OCI-LY1 (cell line): Measurements from ENCODE around the gene COL23A1.

Source experiments
- H2AFZ ChIP-seq: fragments of 200-600 bp; sonication (generic), shearing (Covaris generic); 2 replicates; pipeline ENCODE4 v1.6.0; 2014; ENCODE audit warnings: antibody characterized with exemption, mild to moderate bottlenecking, low read length
- H3F3A ChIP-seq: fragments of 200-600 bp; sonication (generic), shearing (Covaris generic); 2 replicates; pipeline ENCODE4 v1.6.0; 2014; ENCODE audit warnings: mild to moderate bottlenecking, antibody characterized with exemption, low read length, moderate library complexity; ENCODE audit not compliant: insufficient read depth
- H3K27ac ChIP-seq: fragments of 200-600 bp; sonication (generic); 2 replicates; pipeline ENCODE4 v1.5.1; 2014; ENCODE audit warnings: low read length, mixed run types, mild to moderate bottlenecking, low read depth; ENCODE audit not compliant: poor library complexity, severe bottlenecking
- H3K27me3 ChIP-seq: fragments of 200-600 bp; sonication (generic); 2 replicates; pipeline ENCODE4 v1.6.0; 2014; ENCODE audit warnings: antibody characterized with exemption, mild to moderate bottlenecking, low read length, moderate library complexity; ENCODE audit not compliant: insufficient read depth
- H3K36me3 ChIP-seq: fragments of 200-600 bp; sonication (generic); 2 replicates; pipeline ENCODE4 v1.6.1; 2014; ENCODE audit warnings: mild to moderate bottlenecking, antibody characterized with exemption, low read length, moderate library complexity, mixed read lengths; ENCODE audit not compliant: insufficient read depth
- H3K4me1 ChIP-seq: fragments of 200-600 bp; sonication (generic); 2 replicates; pipeline ENCODE4 v1.5.1; 2014; ENCODE audit warnings: mild to moderate bottlenecking, low read length, moderate library complexity; ENCODE audit not compliant: insufficient read depth, severe bottlenecking
- H3K4me2 ChIP-seq: fragments of 200-600 bp; sonication (generic), shearing (Covaris generic); 2 replicates; pipeline ENCODE4 v1.6.1; 2014; ENCODE audit warnings: low read length
- H3K4me3 ChIP-seq: fragments of 200-600 bp; sonication (generic); 2 replicates; pipeline ENCODE4 v1.5.1; 2014; ENCODE audit warnings: low read length, low read depth, mild to moderate bottlenecking, mixed read lengths; ENCODE audit not compliant: poor library complexity, severe bottlenecking
- H3K79me2 ChIP-seq: fragments of 200-600 bp; shearing (Covaris generic); 2 replicates; pipeline ENCODE4 v1.6.1; 2016; ENCODE audit warnings: mixed run types, low read length, mixed read lengths; ENCODE audit not compliant: insufficient read depth
- H3K9ac ChIP-seq: fragments of 200-600 bp; sonication (generic), shearing (Covaris generic); 2 replicates; pipeline ENCODE4 v1.6.1; 2014; ENCODE audit warnings: mild to moderate bottlenecking, low read length, mixed read lengths
- H3K9me2 ChIP-seq: fragments of 200-600 bp; sonication (generic), shearing (Covaris generic); 2 replicates; pipeline ENCODE4 v1.6.1; 2014; ENCODE audit warnings: low read depth, mild to moderate bottlenecking, low read length, mixed read lengths
- H3K9me3 ChIP-seq: fragments of 200-600 bp; shearing (Covaris generic); 2 replicates; pipeline ENCODE4 v1.6.1; 2014; ENCODE audit warnings: low read length, mixed read lengths
- H4K20me1 ChIP-seq: fragments of 200-600 bp; sonication (generic), shearing (Covaris generic); 2 replicates; pipeline ENCODE4 v1.6.0; 2016; ENCODE audit warnings: mild to moderate bottlenecking, low read length; ENCODE audit not compliant: insufficient read depth
- EZH2 ChIP-seq: fragments of 200-600 bp; sonication (generic), shearing (Covaris generic); IDR thresholded peaks from 2 replicates; pipeline ENCODE4 v1.8.0; 2017; ENCODE audit warnings: borderline replicate concordance, mixed run types, mild to moderate bottlenecking, antibody characterized with exemption, low read length, moderate library complexity, mixed read lengths
- TF ChIP-seq, protein P1 (sequence below): fragments of 200-600 bp; sonication (generic), shearing (Covaris generic); IDR thresholded peaks from 2 replicates; pipeline ENCODE4 v1.5.1; 2017; ENCODE audit warnings: mild to moderate bottlenecking, antibody characterized with exemption, low read length, moderate library complexity, mixed read lengths

The COL23A1 gene

GRCh38 chr5:178468196-178468685 lies 122.0 kb downstream of the COL23A1 start:
- no peaks in the 10 kb centered on the region for H3K36me3 ChIP-seq
- H4K20me1 ChIP-seq: no peaks in the 10 kb centered on the region
- no peaks in the 10 kb centered on the region for H3K9me2 ChIP-seq
- no peak overlapping the region for H3K9ac ChIP-seq
- peaks cover 4% of the 10 kb centered on the region; the same call in 1 of the 2 replicates for H3K27me3 ChIP-seq
- H2AFZ ChIP-seq: no peak overlapping the region
- H3K9me3 ChIP-seq: no peaks in the 10 kb centered on the region
- no peaks in the 10 kb centered on the region for H3K79me2 ChIP-seq
- no peak overlapping the region for H3K4me2 ChIP-seq
- no peaks in the 10 kb centered on the region for H3K4me1 ChIP-seq
- no peaks in the 10 kb centered on the region for H3F3A ChIP-seq
- H3K27ac ChIP-seq: no peak overlapping the region
- no peak overlapping the region for H3K4me3 ChIP-seq
- TF ChIP-seq EZH2: no peak
- TF ChIP-seq, protein P1, sequence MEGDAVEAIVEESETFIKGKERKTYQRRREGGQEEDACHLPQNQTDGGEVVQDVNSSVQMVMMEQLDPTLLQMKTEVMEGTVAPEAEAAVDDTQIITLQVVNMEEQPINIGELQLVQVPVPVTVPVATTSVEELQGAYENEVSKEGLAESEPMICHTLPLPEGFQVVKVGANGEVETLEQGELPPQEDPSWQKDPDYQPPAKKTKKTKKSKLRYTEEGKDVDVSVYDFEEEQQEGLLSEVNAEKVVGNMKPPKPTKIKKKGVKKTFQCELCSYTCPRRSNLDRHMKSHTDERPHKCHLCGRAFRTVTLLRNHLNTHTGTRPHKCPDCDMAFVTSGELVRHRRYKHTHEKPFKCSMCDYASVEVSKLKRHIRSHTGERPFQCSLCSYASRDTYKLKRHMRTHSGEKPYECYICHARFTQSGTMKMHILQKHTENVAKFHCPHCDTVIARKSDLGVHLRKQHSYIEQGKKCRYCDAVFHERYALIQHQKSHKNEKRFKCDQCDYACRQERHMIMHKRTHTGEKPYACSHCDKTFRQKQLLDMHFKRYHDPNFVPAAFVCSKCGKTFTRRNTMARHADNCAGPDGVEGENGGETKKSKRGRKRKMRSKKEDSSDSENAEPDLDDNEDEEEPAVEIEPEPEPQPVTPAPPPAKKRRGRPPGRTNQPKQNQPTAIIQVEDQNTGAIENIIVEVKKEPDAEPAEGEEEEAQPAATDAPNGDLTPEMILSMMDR: no peak

DNA sequence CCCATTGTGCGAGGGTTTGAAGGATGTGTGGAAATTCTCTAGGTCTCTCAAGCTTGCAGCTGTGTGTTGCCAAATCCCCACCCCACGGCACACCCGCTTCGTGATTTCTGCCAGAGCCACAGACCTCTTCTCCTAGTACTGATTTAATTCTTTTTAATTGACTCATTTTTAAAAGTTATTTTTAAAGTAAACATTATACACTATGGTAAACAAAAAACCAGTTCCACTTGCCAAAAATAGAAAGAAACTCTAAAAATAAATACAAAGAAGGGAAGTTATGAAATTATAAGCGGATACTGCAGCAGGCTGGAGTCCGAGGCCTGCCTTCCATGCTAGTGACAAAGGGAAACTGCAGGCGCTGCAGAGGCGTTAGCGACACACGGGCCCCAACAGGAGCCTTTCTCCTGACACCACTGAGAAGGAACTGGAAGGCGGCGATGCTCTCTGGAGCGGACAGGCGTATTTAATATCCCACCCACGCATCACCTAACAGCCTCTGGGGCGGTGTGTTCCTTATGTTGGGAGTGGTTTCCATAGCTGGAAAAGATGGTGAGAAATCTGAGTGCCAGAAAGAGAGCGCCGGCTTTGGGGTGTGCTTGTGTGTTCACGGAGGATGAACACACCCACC lies 122.5 kb downstream of the COL23A1 start:
- H3K27me3 ChIP-seq: peaks cover 4% of the 10 kb centered on the region; the same call in 1 of the 2 replicates
- H2AFZ ChIP-seq: no peak overlapping the region
- no peaks in the 10 kb centered on the region for H4K20me1 ChIP-seq
- H3K4me2 ChIP-seq: no peak overlapping the region
- no peaks in the 10 kb centered on the region for H3K9me3 ChIP-seq
- H3K4me1 ChIP-seq: no peaks in the 10 kb centered on the region
- H3K36me3 ChIP-seq: no peaks in the 10 kb centered on the region
- H3K27ac ChIP-seq: no peak overlapping the region
- no peak overlapping the region for H3K4me3 ChIP-seq
- no peak for TF ChIP-seq EZH2
- TF ChIP-seq, protein P1: no peak
- H3K9ac ChIP-seq: no peak overlapping the region
- H3K79me2 ChIP-seq: no peaks in the 10 kb centered on the region
- no peaks in the 10 kb centered on the region for H3F3A ChIP-seq
- no peaks in the 10 kb centered on the region for H3K9me2 ChIP-seq

DNA sequence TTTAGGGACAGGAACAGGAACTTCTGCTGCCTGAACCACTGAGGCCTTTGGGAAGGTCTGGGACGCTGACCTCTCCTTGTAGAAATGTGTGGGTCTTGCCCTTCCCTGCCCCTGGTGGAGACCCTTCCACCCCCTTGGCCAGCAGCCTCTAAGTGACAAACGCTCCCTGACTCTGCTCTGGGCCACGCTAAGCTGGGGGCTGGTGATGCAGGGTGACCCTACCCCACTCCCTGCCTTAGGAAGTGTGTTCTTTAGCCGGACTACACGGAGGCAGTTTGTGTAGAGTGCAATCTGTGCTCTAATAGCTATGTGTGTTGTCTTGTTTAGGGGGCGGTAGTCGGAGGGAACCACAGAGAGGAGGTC lies 123.0 kb downstream of the COL23A1 start:
- Histone ChIP-seq H3K27me3 (peaks cover 4% of the 10 kb centered on the region; the same call in 1 of the 2 replicates), H3K9me3 (no peaks in the 10 kb centered on the region), H3K4me3 (no peak overlapping the region), H3K9me2 (no peaks in the 10 kb centered on the region), H3F3A (no peaks in the 10 kb centered on the region), H3K27ac (no peak overlapping the region), H3K36me3 (no peaks in the 10 kb centered on the region), H3K9ac (no peak overlapping the region), H3K79me2 (no peaks in the 10 kb centered on the region), H3K4me1 (no peaks in the 10 kb centered on the region), H2AFZ (no peak overlapping the region), H4K20me1 (no peaks in the 10 kb centered on the region), H3K4me2 (no peak overlapping the region)
- TF ChIP-seq, protein P1: no peak
